Astrocyte of the spinal cord (primary cell): Measurements from ENCODE around the gene PRSS22.

Source experiments
- DNase-seq: peaks from one replicate; pipeline ENCODE4 v3.0.0; 2011; ENCODE audit warnings: low read depth, low spot score
- H3K4me3 ChIP-seq: 2 replicates; pipeline ENCODE4 v1.5.1; 2011; ENCODE audit warnings: low read depth, mild to moderate bottlenecking, low read length, moderate library complexity
- CTCF ChIP-seq: IDR thresholded peaks from 2 replicates; pipeline ENCODE4 v1.5.1; 2012; ENCODE audit warnings: low read depth, mild to moderate bottlenecking, low read length, inconsistent platforms
- in situ Hi-C: cut with HindIII; loops from 2 replicates; pipeline ENCODE4 v1.10.0; 2017; ENCODE audit warnings: low sequenced_read_pairs

PRSS22 gene

GRCh38 chr16:2858245-2859025, 465 bp upstream of the PRSS22 start:
- no peak for DNase-seq
- TF ChIP-seq CTCF = no peak
- H3K4me3 ChIP-seq = no peak overlapping the region
- in situ Hi-C loops = no loop called here

GRCh38 chr16:2856686-2857450, 1.1 kb downstream of the PRSS22 start:
- no peak for DNase-seq
- no peak overlapping the region for H3K4me3 ChIP-seq
- TF ChIP-seq CTCF = no peak
- in situ Hi-C loops = no loop called here

GRCh38 chr16:2856061-2856670, 1.8 kb downstream of the PRSS22 start:
- no peak for DNase-seq
- H3K4me3 ChIP-seq = no peak overlapping the region
- in situ Hi-C loops = no loop called here
- no peak for TF ChIP-seq CTCF

GRCh38 chr16:2855536-2855935, 2.4 kb downstream of the PRSS22 start:
- no peak for TF ChIP-seq CTCF

GRCh38 chr16:2854700-2855309, 3.2 kb downstream of the PRSS22 start:
- TF ChIP-seq CTCF = peak; percentile 47
- in situ Hi-C loops = no loop called here
- H3K4me3 ChIP-seq = no peak overlapping the region
- DNase-seq = no peak

More at GRCh38 chr16:2855536-2855935, 2.4 kb downstream of the PRSS22 start:
- no peak for DNase-seq
- no peak overlapping the region for H3K4me3 ChIP-seq
- in situ Hi-C loops = no loop called here

- TF ChIP-seq CTCF = no peak
- in situ Hi-C loops = no loop called here
- H3K4me3 ChIP-seq = no peak overlapping the region
- DNase-seq = no peak
Observed at GRCh38 chr16:2853531-2854073, 4.4 kb downstream of the PRSS22 start.
